Measurements from ENCODE around the gene MAP4K4. TPM values are rescaled to one million over a fixed set of nuclear protein-coding genes. Genes with fewer than 3 reads are reported as not detected.

The MAP4K4 gene
- total RNA-seq, 1 donor from 2014 or later, result 175 TPM

- Mint-ChIP-seq H3K36me3 (peaks cover 51% of the 10 kb centered on the region), H3K9me3 (peaks cover 5% of the 10 kb centered on the region), H3K27ac (peak overlapping the region; percentile 52), H3K4me1 (peaks cover 9% of the 10 kb centered on the region), H3K4me3 (no peak overlapping the region), H3K27me3 (ENCODE audit: low read depth) (no peaks in the 10 kb centered on the region)
- no peak for TF ChIP-seq CTCF (IDR thresholded peaks at IDR 0.05; ENCODE audit: unreplicated experiment)
- DNase-seq (ENCODE audit: low spot score in 2 of 2, unreplicated experiment in 2 of 2), result no peak
Observed at GRCh38 chr2:101882769-101883307, 185.3 kb downstream of the MAP4K4 start.

- H3K4me1 Mint-ChIP-seq, result peaks cover 9% of the 10 kb centered on the region
- no peak for DNase-seq (ENCODE audit: low spot score in 2 of 2, unreplicated experiment in 2 of 2)
- H3K27me3 Mint-ChIP-seq (ENCODE audit: low read depth), result no peaks in the 10 kb centered on the region
- peak; percentile 61 for TF ChIP-seq CTCF (IDR thresholded peaks at IDR 0.05; ENCODE audit: unreplicated experiment)
- peaks cover 51% of the 10 kb centered on the region for H3K36me3 Mint-ChIP-seq
- peaks cover 5% of the 10 kb centered on the region for H3K9me3 Mint-ChIP-seq
- H3K27ac Mint-ChIP-seq, result no peak overlapping the region
- H3K4me3 Mint-ChIP-seq, result no peak overlapping the region
Observed at GRCh38 chr2:101883860-101884259, 186.4 kb downstream of the MAP4K4 start.

DNA sequence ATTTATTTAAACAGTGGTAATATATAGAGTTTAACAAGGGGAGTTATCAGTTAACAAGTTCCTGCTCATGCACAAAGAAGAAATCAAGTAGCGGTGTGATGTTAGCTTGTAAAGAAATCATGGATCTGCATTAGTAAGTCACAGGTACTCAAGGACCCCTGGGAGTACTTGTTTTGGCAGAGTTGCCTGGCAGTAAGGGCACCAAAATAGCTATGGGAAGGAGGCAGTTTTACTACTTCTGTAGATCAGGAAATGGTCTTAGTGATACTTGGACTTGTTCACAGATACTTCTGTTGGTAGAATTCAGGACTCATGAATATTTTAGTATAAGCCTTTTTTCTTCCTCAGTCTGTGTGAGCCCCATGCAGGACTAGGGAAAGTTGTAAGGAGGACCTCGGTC, 186.9 kb downstream of the MAP4K4 start:
- no peak for TF ChIP-seq CTCF (IDR thresholded peaks at IDR 0.05; ENCODE audit: unreplicated experiment)
- Mint-ChIP-seq H3K36me3 (peaks cover 50% of the 10 kb centered on the region), H3K4me3 (no peak overlapping the region), H3K4me1 (peaks cover 9% of the 10 kb centered on the region), H3K9me3 (peaks cover 5% of the 10 kb centered on the region), H3K27ac (no peak overlapping the region), H3K27me3 (ENCODE audit: low read depth) (no peaks in the 10 kb centered on the region)
- DNase-seq (ENCODE audit: low spot score in 2 of 2, unreplicated experiment in 2 of 2), result no peak

DNA sequence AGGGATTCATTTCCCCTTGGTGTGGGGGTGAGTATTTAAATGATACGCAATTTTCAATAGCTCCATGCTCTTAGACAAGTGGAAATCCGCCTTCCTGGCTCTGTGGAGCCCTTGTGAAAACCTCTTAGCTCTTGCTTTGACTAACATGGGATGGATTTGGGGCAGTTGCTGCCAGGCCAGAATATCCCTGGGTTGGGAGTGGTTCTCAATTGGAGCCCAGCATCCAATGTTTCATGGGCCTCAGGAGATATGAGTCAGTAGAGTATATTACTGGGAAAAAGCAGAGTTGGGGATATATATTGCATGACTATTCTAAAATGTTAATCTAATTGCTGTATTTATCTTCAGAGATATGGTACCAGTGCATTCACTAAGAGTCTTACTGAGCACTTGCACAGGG, 189.8 kb downstream of the MAP4K4 start:
- no peak overlapping the region for H3K27ac Mint-ChIP-seq
- peaks cover 5% of the 10 kb centered on the region for H3K4me1 Mint-ChIP-seq
- H3K27me3 Mint-ChIP-seq (ENCODE audit: low read depth), result no peaks in the 10 kb centered on the region
- H3K9me3 Mint-ChIP-seq, result peaks cover 5% of the 10 kb centered on the region
- H3K36me3 Mint-ChIP-seq, result peaks cover 54% of the 10 kb centered on the region
- TF ChIP-seq CTCF (IDR thresholded peaks at IDR 0.05; ENCODE audit: unreplicated experiment), result no peak
- H3K4me3 Mint-ChIP-seq, result no peak overlapping the region
- DNase-seq (ENCODE audit: low spot score in 2 of 2, unreplicated experiment in 2 of 2), result no peak

DNA sequence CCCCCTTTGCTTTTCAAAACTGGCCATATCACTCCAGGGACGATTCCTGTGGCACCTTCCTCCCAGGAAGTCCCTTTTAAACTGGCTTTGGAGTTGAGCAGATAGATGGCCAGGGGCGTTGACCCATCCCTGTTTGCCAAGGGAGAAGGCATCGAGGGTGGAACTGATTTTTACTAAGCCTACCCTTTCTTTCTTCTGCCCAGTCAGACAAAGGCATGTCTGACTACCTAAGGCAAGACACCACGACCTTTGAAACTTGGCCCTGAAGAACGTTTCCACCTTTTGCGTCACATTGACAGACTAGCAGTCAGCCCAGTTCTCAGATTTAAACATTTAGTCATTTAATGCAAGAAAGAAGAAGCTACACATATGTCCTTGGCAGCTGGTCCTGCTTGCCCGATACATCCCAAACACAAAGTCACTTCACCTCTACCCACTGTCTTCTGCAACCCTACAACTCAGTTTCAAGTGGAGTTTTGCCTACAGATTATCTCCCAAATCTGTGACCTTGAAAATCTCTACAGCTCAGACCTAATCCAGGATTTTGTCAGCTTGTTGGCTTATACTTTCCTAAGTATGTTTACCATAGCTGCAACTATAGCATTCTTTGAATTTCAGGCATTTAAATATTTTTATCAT, 192.1 kb downstream of the MAP4K4 start:
- peaks cover 5% of the 10 kb centered on the region for H3K9me3 Mint-ChIP-seq
- no peak overlapping the region for H3K4me3 Mint-ChIP-seq
- no peaks in the 10 kb centered on the region for H3K4me1 Mint-ChIP-seq
- no peak for TF ChIP-seq CTCF (IDR thresholded peaks at IDR 0.05; ENCODE audit: unreplicated experiment)
- no peaks in the 10 kb centered on the region for H3K27me3 Mint-ChIP-seq (ENCODE audit: low read depth)
- H3K27ac Mint-ChIP-seq, result no peak overlapping the region
- H3K36me3 Mint-ChIP-seq, result peaks cover 60% of the 10 kb centered on the region
- DNase-seq (ENCODE audit: low spot score in 2 of 2, unreplicated experiment in 2 of 2), result no peak

Measured in mesothelial cell of epicardium (in vitro differentiated cells).